Astrocyte (in vitro differentiated cells and primary cell): ENCODE data around the gene RAB19. TPM values are rescaled to one million over a fixed set of nuclear protein-coding genes. Genes with fewer than 3 reads are reported as not detected.

Source experiments
- DNase-seq: peaks from one replicate; pipeline ENCODE4 v3.0.0-alpha.2; 2010; ENCODE audit warnings: low read depth
- FAIRE-seq: peaks from 2 replicates; lab custom pipeline; 2011; peaks lifted over from hg19 to GRCh38; lab: Jason Lieb, UNC
- H2AFZ ChIP-seq: 2 replicates; pipeline ENCODE4 v1.6.0; 2012; ENCODE audit warnings: low read depth, low read length, inconsistent platforms
- H3K27ac ChIP-seq: 2 replicates; pipeline ENCODE4 v1.5.1; 2011; ENCODE audit warnings: low read depth, low read length, inconsistent platforms
- H3K27me3 ChIP-seq: 2 replicates; pipeline ENCODE4 v1.6.0; 2011; ENCODE audit warnings: low read length, inconsistent platforms; ENCODE audit not compliant: insufficient read depth
- H3K36me3 ChIP-seq: 2 replicates; pipeline ENCODE4 v1.5.1; 2011; ENCODE audit warnings: low read length, inconsistent platforms; ENCODE audit not compliant: insufficient read depth
- H3K4me1 ChIP-seq: 2 replicates; pipeline ENCODE4 v1.5.1; 2011; ENCODE audit warnings: low read length, inconsistent platforms; ENCODE audit not compliant: insufficient read depth
- H3K4me2 ChIP-seq: 2 replicates; pipeline ENCODE4 v1.6.0; 2012; ENCODE audit warnings: low read length, inconsistent platforms
- H3K4me3 ChIP-seq: 2 replicates; pipeline ENCODE4 v1.5.1; 2011; ENCODE audit warnings: low read depth, mild to moderate bottlenecking, low read length, inconsistent platforms; ENCODE audit not compliant: insufficient read depth
- H3K79me2 ChIP-seq: 2 replicates; pipeline ENCODE4 v1.6.0; 2012; ENCODE audit warnings: mild to moderate bottlenecking, low read length, inconsistent platforms; ENCODE audit not compliant: insufficient read depth
- H3K9ac ChIP-seq: 2 replicates; pipeline ENCODE4 v1.6.0; 2012; ENCODE audit warnings: mild to moderate bottlenecking, low read length, inconsistent platforms
- H3K9me3 ChIP-seq: 2 replicates; pipeline ENCODE4 v1.5.1; 2012; ENCODE audit warnings: low read depth, mild to moderate bottlenecking, low read length, inconsistent platforms; ENCODE audit not compliant: insufficient read depth
- H4K20me1 ChIP-seq: 2 replicates; pipeline ENCODE4 v1.6.0; 2012; ENCODE audit warnings: low read length, inconsistent platforms; ENCODE audit not compliant: insufficient read depth
- H3K27ac Mint-ChIP-seq: one replicate; pipeline ENCODE4 v1.8.0; 2021; ENCODE audit warnings: mild to moderate bottlenecking, mixed read lengths; ENCODE audit not compliant: unreplicated experiment
- H3K27me3 Mint-ChIP-seq: one replicate; pipeline ENCODE4 v1.8.0; 2021; ENCODE audit warnings: low read depth, mixed read lengths; ENCODE audit not compliant: unreplicated experiment
- H3K36me3 Mint-ChIP-seq: one replicate; pipeline ENCODE4 v1.8.0; 2021; ENCODE audit warnings: low read depth, mixed read lengths; ENCODE audit not compliant: unreplicated experiment
- H3K4me1 Mint-ChIP-seq: one replicate; pipeline ENCODE4 v1.8.0; 2021; ENCODE audit warnings: low read depth, mixed read lengths; ENCODE audit not compliant: unreplicated experiment
- H3K4me3 Mint-ChIP-seq: one replicate; pipeline ENCODE4 v1.8.0; 2021; ENCODE audit warnings: mild to moderate bottlenecking, moderate library complexity, mixed read lengths; ENCODE audit not compliant: unreplicated experiment
- H3K9me3 Mint-ChIP-seq: one replicate; pipeline ENCODE4 v1.8.0; 2021; ENCODE audit warnings: mild to moderate bottlenecking, mixed read lengths; ENCODE audit not compliant: unreplicated experiment
- CTCF ChIP-seq: IDR thresholded peaks from 2 replicates; pipeline ENCODE4 v1.5.1; 2011; ENCODE audit warnings: low read depth, mild to moderate bottlenecking, inconsistent platforms, low read length, moderate library complexity; ENCODE audit not compliant: insufficient read depth
- EZH2 ChIP-seq: IDR thresholded peaks from 2 replicates; pipeline ENCODE4 v1.6.1; 2012; ENCODE audit warnings: mild to moderate bottlenecking, low read length, inconsistent platforms; ENCODE audit not compliant: insufficient read depth
- total RNA-seq: library from RNA; stranded (reverse); gene quantifications from 2 replicates; pipeline ENCODE4 v1.2.1, GENCODE V29; 2021

The RAB19 gene
- total RNA-seq, 1 donor from 2014 or later, result not detected

- no peaks in the 10 kb centered on the region for H3K9me3 ChIP-seq
- no peak for FAIRE-seq
- Mint-ChIP-seq H3K4me3 (no peak overlapping the region), H3K27ac (no peak overlapping the region), H3K4me1 (peaks cover 25% of the 10 kb centered on the region), H3K27me3 (peaks cover 9% of the 10 kb centered on the region), H3K36me3 (no peaks in the 10 kb centered on the region), H3K9me3 (no peaks in the 10 kb centered on the region)
- no peak overlapping the region for H3K27ac ChIP-seq
- H3K9ac ChIP-seq, result no peak overlapping the region
- no peak for TF ChIP-seq EZH2
- no peak for TF ChIP-seq CTCF
- no peaks in the 10 kb centered on the region for H3K36me3 ChIP-seq
- peaks cover 24% of the 10 kb centered on the region for H3K79me2 ChIP-seq
- peaks cover 14% of the 10 kb centered on the region for H3K27me3 ChIP-seq
- no peak overlapping the region for H2AFZ ChIP-seq
- H4K20me1 ChIP-seq, result peaks cover 20% of the 10 kb centered on the region
- H3K4me2 ChIP-seq, result no peak overlapping the region
- H3K4me1 ChIP-seq, result peaks cover 15% of the 10 kb centered on the region
- H3K4me3 ChIP-seq, result no peak overlapping the region
- no peak for DNase-seq
These were observed 3.5 kb upstream of the RAB19 start for GRCh38 chr7:140400381-140400780.

GRCh38 chr7:140402178-140402835 is 1.6 kb upstream of the RAB19 start:
- peak; percentile 65 for DNase-seq

More at GRCh38 chr7:140402178-140402835, 1.6 kb upstream of the RAB19 start:
- H2AFZ ChIP-seq, result no peak overlapping the region
- Mint-ChIP-seq H3K4me1 (peaks cover 19% of the 10 kb centered on the region), H3K4me3 (no peak overlapping the region), H3K27me3 (peaks cover 9% of the 10 kb centered on the region), H3K27ac (no peak overlapping the region), H3K9me3 (peaks cover 4% of the 10 kb centered on the region), H3K36me3 (no peaks in the 10 kb centered on the region)
- no peaks in the 10 kb centered on the region for H3K9me3 ChIP-seq
- H4K20me1 ChIP-seq, result peaks cover under 1% of the 10 kb centered on the region
- FAIRE-seq, result no peak
- TF ChIP-seq CTCF (no peak), EZH2 (no peak)
- no peak overlapping the region for H3K4me3 ChIP-seq
- H3K4me1 ChIP-seq, result peaks cover 10% of the 10 kb centered on the region
- H3K79me2 ChIP-seq, result peaks cover 7% of the 10 kb centered on the region
- no peak overlapping the region for H3K9ac ChIP-seq
- peak overlapping the region; percentile 52 for H3K4me2 ChIP-seq
- H3K36me3 ChIP-seq, result no peaks in the 10 kb centered on the region
- H3K27me3 ChIP-seq, result peaks cover 14% of the 10 kb centered on the region
- H3K27ac ChIP-seq, result no peak overlapping the region
